WTC11 (cell line): Measurements from ENCODE around the gene LOX. TPM values are rescaled to one million over a fixed set of nuclear protein-coding genes. Genes with fewer than 3 reads are reported as not detected.

Source experiments
- ATAC-seq: fragments of 200-7000 bp; cut with Tn5 transposase; 2 replicates; pipeline ENCODE4 v1.10.0; 2021; ENCODE audit warnings: mild to moderate bottlenecking, moderate library complexity
- CTCF ChIA-PET: fragments of 300-600 bp; sonication (Branson Sonifier 250); formaldehyde crosslinking; loops from one replicate; lab custom pipeline; 2021; ENCODE audit warnings: antibody characterized with exemption; lab: Charles Lee
- POLR2A ChIA-PET: fragments of 350-600 bp; sonication (Branson Sonifier 250); formaldehyde crosslinking; loops from one replicate; lab custom pipeline; 2021; ENCODE audit warnings: antibody characterized with exemption; lab: Charles Lee
- DNase-seq: peaks from one replicate; pipeline ENCODE4 v3.0.0; 2021; ENCODE audit warnings: low spot score
- H3K27ac Mint-ChIP-seq: 2 replicates; pipeline ENCODE4 v1.8.0; 2021; ENCODE audit warnings: mixed read lengths
- H3K27me3 Mint-ChIP-seq: 2 replicates; pipeline ENCODE4 v1.8.0; 2021; ENCODE audit warnings: low read depth, mild to moderate bottlenecking, moderate library complexity, mixed read lengths
- H3K36me3 Mint-ChIP-seq: 2 replicates; pipeline ENCODE4 v1.8.0; 2021; ENCODE audit warnings: mixed read lengths
- H3K4me1 Mint-ChIP-seq: 2 replicates; pipeline ENCODE4 v1.8.0; 2022; ENCODE audit warnings: mixed read lengths
- H3K4me3 Mint-ChIP-seq: 2 replicates; pipeline ENCODE4 v1.8.0; 2021; ENCODE audit warnings: mild to moderate bottlenecking, moderate library complexity, mixed read lengths
- H3K9me3 Mint-ChIP-seq: 2 replicates; pipeline ENCODE4 v1.8.0; 2021; ENCODE audit warnings: mixed read lengths
- CBFB ChIP-seq: sonication (generic); formaldehyde crosslinking; IDR thresholded peaks from 2 replicates; pipeline ENCODE4 v1.8.1; 2022; ENCODE audit warnings: mild to moderate bottlenecking, low read depth, missing genetic modification reagents
- CREM ChIP-seq: sonication (generic); formaldehyde crosslinking; IDR thresholded peaks from 2 replicates; pipeline ENCODE4 v1.8.1; 2022; ENCODE audit warnings: mild to moderate bottlenecking, missing genetic modification reagents, moderate library complexity
- EMX1 ChIP-seq: fragments of 250-450 bp; sonication (Bioruptor Pico); IDR thresholded peaks from 2 replicates; pipeline ENCODE4 v1.8.0; 2021; ENCODE audit warnings: mild to moderate bottlenecking
- ESRRA ChIP-seq: sonication (generic); formaldehyde crosslinking; IDR thresholded peaks from 2 replicates; pipeline ENCODE4 v1.8.1; 2022; ENCODE audit warnings: mild to moderate bottlenecking, missing genetic modification reagents, borderline replicate concordance
- GABPB1 ChIP-seq: sonication (generic); formaldehyde crosslinking; IDR thresholded peaks from 2 replicates; pipeline ENCODE4 v1.8.1; 2023; ENCODE audit warnings: mild to moderate bottlenecking, missing genetic modification reagents
- HMGA2 ChIP-seq: fragments of 250-450 bp; sonication (Bioruptor Pico); IDR thresholded peaks from 2 replicates; pipeline ENCODE4 v1.4.0; 2021; ENCODE audit warnings: mild to moderate bottlenecking, moderate library complexity
- NR1H2 ChIP-seq: sonication (generic); formaldehyde crosslinking; IDR thresholded peaks from 2 replicates; pipeline ENCODE4 v1.9.0; 2021; ENCODE audit warnings: mild to moderate bottlenecking, moderate library complexity, missing genetic modification reagents
- ZNF232 ChIP-seq: sonication (generic); formaldehyde crosslinking; IDR thresholded peaks from 2 replicates; pipeline ENCODE4 v1.8.0; 2022; ENCODE audit warnings: mild to moderate bottlenecking, missing genetic modification reagents
- ZNF416 ChIP-seq: fragments of 250-450 bp; sonication (Bioruptor Pico); IDR thresholded peaks from 2 replicates; pipeline ENCODE4 v1.9.0; 2021; ENCODE audit warnings: mild to moderate bottlenecking, inconsistent platforms
- total RNA-seq: library from RNA; stranded (reverse); gene quantifications from 3 replicates; pipeline ENCODE4 v1.2.3, GENCODE V29; 2021
- TF ChIP-seq, protein P1 (sequence below): sonication (generic); formaldehyde crosslinking; IDR thresholded peaks from 2 replicates; pipeline ENCODE4 v1.8.0; 2023; ENCODE audit warnings: missing genetic modification reagents
- TF ChIP-seq, protein P2 (sequence below): fragments of 250-450 bp; sonication (Bioruptor Pico); IDR thresholded peaks from 2 replicates; pipeline ENCODE4 v1.9.0; 2021; ENCODE audit warnings: mild to moderate bottlenecking
- TF ChIP-seq, protein P3 (sequence below): sonication (generic); formaldehyde crosslinking; IDR thresholded peaks from 2 replicates; pipeline ENCODE4 v1.8.0; 2022; ENCODE audit warnings: mild to moderate bottlenecking, missing genetic modification reagents
- TF ChIP-seq, protein P4 (sequence below): sonication (generic); formaldehyde crosslinking; IDR thresholded peaks from 2 replicates; pipeline ENCODE4 v1.8.1; 2022; ENCODE audit warnings: mild to moderate bottlenecking, missing genetic modification reagents, moderate library complexity, borderline replicate concordance
- TF ChIP-seq, protein P5 (sequence below): sonication (generic); formaldehyde crosslinking; IDR thresholded peaks from 2 replicates; pipeline ENCODE4 v1.8.1; 2022; ENCODE audit warnings: low read depth, missing genetic modification reagents, borderline replicate concordance
- TF ChIP-seq, protein P6 (sequence below): sonication (generic); formaldehyde crosslinking; IDR thresholded peaks from 2 replicates; pipeline ENCODE4 v1.8.0; 2022; ENCODE audit warnings: mild to moderate bottlenecking, missing genetic modification reagents
- TF ChIP-seq, protein P7 (sequence below): fragments of 250-450 bp; sonication (Bioruptor Pico); IDR thresholded peaks from 2 replicates; pipeline ENCODE4 v2.1.2; 2022; ENCODE audit warnings: mild to moderate bottlenecking, moderate library complexity
- TF ChIP-seq, protein P8 (sequence below): sonication (generic); formaldehyde crosslinking; IDR thresholded peaks from 2 replicates; pipeline ENCODE4 v1.8.1; 2023; ENCODE audit warnings: mild to moderate bottlenecking, moderate library complexity, missing genetic modification reagents
- TF ChIP-seq, protein P9 (sequence below): fragments of 200-600 bp; IDR thresholded peaks from 2 replicates; pipeline ENCODE4 v1.8.0; 2022; ENCODE audit warnings: antibody characterized with exemption
- TF ChIP-seq, protein P10 (sequence below): sonication (generic); formaldehyde crosslinking; IDR thresholded peaks from 2 replicates; pipeline ENCODE4 v1.8.1; 2023; ENCODE audit warnings: mild to moderate bottlenecking, missing genetic modification reagents
- TF ChIP-seq, protein P11 (sequence below): sonication (generic); formaldehyde crosslinking; conservative IDR thresholded peaks from 2 replicates; pipeline ENCODE4 v1.8.1; 2022; ENCODE audit warnings: mild to moderate bottlenecking, missing genetic modification reagents

Gene LOX
- total RNA-seq, 1 experiment from 2014 or later = 1.3 TPM

DNA sequence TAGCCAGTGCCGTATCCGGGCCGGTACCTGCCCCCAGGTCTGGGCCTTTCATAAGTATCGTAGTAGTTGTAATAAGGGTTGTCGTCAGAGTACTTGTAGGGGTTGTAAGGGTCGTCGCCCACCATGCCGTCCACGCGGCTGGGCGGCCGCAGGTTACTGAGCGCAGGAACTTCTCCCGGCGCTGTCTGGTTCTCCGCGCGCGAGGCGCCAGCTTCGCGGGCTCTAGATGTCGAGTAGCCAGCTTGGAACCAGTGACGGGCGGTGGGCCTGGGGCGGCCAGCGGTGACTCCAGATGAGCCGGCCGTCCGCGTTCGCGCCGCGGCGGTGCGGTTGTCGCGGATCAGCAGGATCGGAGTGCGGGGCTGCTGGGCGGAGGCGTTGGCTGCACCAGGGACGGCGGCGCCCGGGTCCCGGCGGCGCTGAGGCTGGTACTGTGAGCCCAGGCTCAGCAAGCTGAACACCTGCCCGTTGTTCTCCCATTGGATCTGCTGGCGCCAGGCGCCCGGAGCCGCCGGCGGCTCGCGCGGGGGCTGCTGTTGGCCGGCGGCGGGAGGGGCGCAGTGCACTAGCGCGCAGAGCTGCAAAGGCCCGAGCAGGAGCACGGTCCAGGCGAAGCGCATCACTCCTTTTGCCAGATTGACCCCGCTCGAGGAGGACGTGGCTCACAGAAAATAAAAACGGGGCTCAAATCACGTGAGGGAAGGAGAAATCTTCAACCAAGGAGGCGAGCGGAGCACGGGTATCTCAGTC, 518 bp downstream of the LOX start:
- DNase-seq (peak; percentile 54), ATAC-seq (peak; percentile 61)
- ChIA-PET POLR2A (interaction anchor here (0.6 to 0.9 kb wide), 2 partner anchors 40 to 51 kb away, joined by 3 read pairs; no protein-coding TSS in a partner anchor), CTCF (interaction anchor here (0.6 to 2.6 kb wide), 16 partner anchors 10 to 385 kb away, joined by 3 to 13 read pairs (median 4); partner anchors contain the start of gene ZNF474)
- peaks cover 45% of the 10 kb centered on the region for H3K27me3 Mint-ChIP-seq
- H3K4me3 Mint-ChIP-seq = peak overlapping the region; percentile 84
- no peaks in the 10 kb centered on the region for H3K9me3 Mint-ChIP-seq
- H3K36me3 Mint-ChIP-seq = no peaks in the 10 kb centered on the region
- H3K27ac Mint-ChIP-seq = no peak overlapping the region
- H3K4me1 Mint-ChIP-seq = peaks cover 27% of the 10 kb centered on the region
- TF ChIP-seq, protein P1, sequence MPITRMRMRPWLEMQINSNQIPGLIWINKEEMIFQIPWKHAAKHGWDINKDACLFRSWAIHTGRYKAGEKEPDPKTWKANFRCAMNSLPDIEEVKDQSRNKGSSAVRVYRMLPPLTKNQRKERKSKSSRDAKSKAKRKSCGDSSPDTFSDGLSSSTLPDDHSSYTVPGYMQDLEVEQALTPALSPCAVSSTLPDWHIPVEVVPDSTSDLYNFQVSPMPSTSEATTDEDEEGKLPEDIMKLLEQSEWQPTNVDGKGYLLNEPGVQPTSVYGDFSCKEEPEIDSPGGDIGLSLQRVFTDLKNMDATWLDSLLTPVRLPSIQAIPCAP (CRISPR knock-in tag) = no peak
- no peak for TF ChIP-seq CBFB (CRISPR knock-in tag)
- no peak for TF ChIP-seq GABPB1
- TF ChIP-seq, protein P2, sequence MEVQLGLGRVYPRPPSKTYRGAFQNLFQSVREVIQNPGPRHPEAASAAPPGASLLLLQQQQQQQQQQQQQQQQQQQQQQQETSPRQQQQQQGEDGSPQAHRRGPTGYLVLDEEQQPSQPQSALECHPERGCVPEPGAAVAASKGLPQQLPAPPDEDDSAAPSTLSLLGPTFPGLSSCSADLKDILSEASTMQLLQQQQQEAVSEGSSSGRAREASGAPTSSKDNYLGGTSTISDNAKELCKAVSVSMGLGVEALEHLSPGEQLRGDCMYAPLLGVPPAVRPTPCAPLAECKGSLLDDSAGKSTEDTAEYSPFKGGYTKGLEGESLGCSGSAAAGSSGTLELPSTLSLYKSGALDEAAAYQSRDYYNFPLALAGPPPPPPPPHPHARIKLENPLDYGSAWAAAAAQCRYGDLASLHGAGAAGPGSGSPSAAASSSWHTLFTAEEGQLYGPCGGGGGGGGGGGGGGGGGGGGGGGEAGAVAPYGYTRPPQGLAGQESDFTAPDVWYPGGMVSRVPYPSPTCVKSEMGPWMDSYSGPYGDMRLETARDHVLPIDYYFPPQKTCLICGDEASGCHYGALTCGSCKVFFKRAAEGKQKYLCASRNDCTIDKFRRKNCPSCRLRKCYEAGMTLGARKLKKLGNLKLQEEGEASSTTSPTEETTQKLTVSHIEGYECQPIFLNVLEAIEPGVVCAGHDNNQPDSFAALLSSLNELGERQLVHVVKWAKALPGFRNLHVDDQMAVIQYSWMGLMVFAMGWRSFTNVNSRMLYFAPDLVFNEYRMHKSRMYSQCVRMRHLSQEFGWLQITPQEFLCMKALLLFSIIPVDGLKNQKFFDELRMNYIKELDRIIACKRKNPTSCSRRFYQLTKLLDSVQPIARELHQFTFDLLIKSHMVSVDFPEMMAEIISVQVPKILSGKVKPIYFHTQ = no peak
- no peak for TF ChIP-seq ZNF232 (CRISPR knock-in tag)
- TF ChIP-seq, protein P3, sequence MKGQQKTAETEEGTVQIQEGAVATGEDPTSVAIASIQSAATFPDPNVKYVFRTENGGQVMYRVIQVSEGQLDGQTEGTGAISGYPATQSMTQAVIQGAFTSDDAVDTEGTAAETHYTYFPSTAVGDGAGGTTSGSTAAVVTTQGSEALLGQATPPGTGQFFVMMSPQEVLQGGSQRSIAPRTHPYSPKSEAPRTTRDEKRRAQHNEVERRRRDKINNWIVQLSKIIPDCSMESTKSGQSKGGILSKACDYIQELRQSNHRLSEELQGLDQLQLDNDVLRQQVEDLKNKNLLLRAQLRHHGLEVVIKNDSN (CRISPR knock-in tag) = peak; percentile 54; the same call in 1 of the 2 replicates
- TF ChIP-seq, protein P4, sequence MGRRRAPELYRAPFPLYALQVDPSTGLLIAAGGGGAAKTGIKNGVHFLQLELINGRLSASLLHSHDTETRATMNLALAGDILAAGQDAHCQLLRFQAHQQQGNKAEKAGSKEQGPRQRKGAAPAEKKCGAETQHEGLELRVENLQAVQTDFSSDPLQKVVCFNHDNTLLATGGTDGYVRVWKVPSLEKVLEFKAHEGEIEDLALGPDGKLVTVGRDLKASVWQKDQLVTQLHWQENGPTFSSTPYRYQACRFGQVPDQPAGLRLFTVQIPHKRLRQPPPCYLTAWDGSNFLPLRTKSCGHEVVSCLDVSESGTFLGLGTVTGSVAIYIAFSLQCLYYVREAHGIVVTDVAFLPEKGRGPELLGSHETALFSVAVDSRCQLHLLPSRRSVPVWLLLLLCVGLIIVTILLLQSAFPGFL (CRISPR knock-in tag) = no peak
- TF ChIP-seq NR1H2 (CRISPR knock-in tag) = no peak
- TF ChIP-seq ESRRA = no peak
- TF ChIP-seq, protein P5, sequence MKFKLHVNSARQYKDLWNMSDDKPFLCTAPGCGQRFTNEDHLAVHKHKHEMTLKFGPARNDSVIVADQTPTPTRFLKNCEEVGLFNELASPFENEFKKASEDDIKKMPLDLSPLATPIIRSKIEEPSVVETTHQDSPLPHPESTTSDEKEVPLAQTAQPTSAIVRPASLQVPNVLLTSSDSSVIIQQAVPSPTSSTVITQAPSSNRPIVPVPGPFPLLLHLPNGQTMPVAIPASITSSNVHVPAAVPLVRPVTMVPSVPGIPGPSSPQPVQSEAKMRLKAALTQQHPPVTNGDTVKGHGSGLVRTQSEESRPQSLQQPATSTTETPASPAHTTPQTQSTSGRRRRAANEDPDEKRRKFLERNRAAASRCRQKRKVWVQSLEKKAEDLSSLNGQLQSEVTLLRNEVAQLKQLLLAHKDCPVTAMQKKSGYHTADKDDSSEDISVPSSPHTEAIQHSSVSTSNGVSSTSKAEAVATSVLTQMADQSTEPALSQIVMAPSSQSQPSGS (CRISPR knock-in tag) = no peak
- TF ChIP-seq, protein P6, sequence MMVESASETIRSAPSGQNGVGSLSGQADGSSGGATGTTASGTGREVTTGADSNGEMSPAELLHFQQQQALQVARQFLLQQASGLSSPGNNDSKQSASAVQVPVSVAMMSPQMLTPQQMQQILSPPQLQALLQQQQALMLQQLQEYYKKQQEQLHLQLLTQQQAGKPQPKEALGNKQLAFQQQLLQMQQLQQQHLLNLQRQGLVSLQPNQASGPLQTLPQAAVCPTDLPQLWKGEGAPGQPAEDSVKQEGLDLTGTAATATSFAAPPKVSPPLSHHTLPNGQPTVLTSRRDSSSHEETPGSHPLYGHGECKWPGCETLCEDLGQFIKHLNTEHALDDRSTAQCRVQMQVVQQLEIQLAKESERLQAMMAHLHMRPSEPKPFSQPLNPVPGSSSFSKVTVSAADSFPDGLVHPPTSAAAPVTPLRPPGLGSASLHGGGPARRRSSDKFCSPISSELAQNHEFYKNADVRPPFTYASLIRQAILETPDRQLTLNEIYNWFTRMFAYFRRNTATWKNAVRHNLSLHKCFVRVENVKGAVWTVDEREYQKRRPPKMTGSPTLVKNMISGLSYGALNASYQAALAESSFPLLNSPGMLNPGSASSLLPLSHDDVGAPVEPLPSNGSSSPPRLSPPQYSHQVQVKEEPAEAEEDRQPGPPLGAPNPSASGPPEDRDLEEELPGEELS (CRISPR knock-in tag) = no peak
- TF ChIP-seq, protein P7, sequence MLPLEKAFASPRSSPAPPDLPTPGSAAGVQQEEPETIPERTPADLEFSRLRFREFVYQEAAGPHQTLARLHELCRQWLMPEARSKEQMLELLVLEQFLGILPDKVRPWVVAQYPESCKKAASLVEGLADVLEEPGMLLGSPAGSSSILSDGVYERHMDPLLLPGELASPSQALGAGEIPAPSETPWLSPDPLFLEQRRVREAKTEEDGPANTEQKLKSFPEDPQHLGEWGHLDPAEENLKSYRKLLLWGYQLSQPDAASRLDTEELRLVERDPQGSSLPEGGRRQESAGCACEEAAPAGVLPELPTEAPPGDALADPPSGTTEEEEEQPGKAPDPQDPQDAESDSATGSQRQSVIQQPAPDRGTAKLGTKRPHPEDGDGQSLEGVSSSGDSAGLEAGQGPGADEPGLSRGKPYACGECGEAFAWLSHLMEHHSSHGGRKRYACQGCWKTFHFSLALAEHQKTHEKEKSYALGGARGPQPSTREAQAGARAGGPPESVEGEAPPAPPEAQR (CRISPR knock-in tag) = no peak
- no peak for TF ChIP-seq HMGA2 (CRISPR knock-in tag)
- TF ChIP-seq EMX1 (CRISPR knock-in tag) = no peak
- TF ChIP-seq, protein P8, sequence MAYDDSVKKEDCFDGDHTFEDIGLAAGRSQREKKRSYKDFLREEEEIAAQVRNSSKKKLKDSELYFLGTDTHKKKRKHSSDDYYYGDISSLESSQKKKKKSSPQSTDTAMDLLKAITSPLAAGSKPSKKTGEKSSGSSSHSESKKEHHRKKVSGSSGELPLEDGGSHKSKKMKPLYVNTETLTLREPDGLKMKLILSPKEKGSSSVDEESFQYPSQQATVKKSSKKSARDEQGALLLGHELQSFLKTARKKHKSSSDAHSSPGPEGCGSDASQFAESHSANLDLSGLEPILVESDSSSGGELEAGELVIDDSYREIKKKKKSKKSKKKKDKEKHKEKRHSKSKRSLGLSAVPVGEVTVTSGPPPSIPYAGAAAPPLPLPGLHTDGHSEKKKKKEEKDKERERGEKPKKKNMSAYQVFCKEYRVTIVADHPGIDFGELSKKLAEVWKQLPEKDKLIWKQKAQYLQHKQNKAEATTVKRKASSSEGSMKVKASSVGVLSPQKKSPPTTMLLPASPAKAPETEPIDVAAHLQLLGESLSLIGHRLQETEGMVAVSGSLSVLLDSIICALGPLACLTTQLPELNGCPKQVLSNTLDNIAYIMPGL (CRISPR knock-in tag) = peak; percentile 37; the same call in 1 of the 2 replicates
- no peak for TF ChIP-seq ZNF416 (CRISPR knock-in tag)
- TF ChIP-seq, protein P9, sequence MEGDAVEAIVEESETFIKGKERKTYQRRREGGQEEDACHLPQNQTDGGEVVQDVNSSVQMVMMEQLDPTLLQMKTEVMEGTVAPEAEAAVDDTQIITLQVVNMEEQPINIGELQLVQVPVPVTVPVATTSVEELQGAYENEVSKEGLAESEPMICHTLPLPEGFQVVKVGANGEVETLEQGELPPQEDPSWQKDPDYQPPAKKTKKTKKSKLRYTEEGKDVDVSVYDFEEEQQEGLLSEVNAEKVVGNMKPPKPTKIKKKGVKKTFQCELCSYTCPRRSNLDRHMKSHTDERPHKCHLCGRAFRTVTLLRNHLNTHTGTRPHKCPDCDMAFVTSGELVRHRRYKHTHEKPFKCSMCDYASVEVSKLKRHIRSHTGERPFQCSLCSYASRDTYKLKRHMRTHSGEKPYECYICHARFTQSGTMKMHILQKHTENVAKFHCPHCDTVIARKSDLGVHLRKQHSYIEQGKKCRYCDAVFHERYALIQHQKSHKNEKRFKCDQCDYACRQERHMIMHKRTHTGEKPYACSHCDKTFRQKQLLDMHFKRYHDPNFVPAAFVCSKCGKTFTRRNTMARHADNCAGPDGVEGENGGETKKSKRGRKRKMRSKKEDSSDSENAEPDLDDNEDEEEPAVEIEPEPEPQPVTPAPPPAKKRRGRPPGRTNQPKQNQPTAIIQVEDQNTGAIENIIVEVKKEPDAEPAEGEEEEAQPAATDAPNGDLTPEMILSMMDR = no peak
- TF ChIP-seq, protein P10, sequence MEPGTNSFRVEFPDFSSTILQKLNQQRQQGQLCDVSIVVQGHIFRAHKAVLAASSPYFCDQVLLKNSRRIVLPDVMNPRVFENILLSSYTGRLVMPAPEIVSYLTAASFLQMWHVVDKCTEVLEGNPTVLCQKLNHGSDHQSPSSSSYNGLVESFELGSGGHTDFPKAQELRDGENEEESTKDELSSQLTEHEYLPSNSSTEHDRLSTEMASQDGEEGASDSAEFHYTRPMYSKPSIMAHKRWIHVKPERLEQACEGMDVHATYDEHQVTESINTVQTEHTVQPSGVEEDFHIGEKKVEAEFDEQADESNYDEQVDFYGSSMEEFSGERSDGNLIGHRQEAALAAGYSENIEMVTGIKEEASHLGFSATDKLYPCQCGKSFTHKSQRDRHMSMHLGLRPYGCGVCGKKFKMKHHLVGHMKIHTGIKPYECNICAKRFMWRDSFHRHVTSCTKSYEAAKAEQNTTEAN = peak; percentile 16; the same call in 1 of the 2 replicates
- TF ChIP-seq CREM (CRISPR knock-in tag) = no peak
- TF ChIP-seq, protein P11, sequence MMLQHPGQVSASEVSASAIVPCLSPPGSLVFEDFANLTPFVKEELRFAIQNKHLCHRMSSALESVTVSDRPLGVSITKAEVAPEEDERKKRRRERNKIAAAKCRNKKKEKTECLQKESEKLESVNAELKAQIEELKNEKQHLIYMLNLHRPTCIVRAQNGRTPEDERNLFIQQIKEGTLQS = no peak
